Ammon's horn (tissue), 1 donor: ENCODE data around the gene HTD2.
"Not testable (repeated sequence)": the region's sequence is repeated elsewhere in the genome, so short reads cannot be mapped to it uniquely, and the experiment has no call there.

Source experiments
- DNase-seq: peaks from one replicate; pipeline ENCODE4 v3.0.0-alpha.2; 2016; ENCODE audit warnings: low spot score

The HTD2 gene

GRCh38 chr3:58332575-58333188, 26.4 kb downstream of the HTD2 start, which contains the start of gene PXK:
Gene PXK (plus strand): TSS chr3:58332892. CDS start chr3:58332989, 97 bp downstream.
- peak; percentile 88 for DNase-seq

- peak; percentile 57 for DNase-seq
Measured at GRCh38 chr3:58333206-58334012, 27.1 kb downstream of the HTD2 start.

GRCh38 chr3:58334013-58334321, 27.6 kb downstream of the HTD2 start:
- DNase-seq = peak; percentile 89

- DNase-seq = no peak
Measured at GRCh38 chr3:58334506-58334884, 28.2 kb downstream of the HTD2 start.

GRCh38 chr3:58335652-58335947, 29.3 kb downstream of the HTD2 start:
- no peak for DNase-seq

- DNase-seq = no peak
Measured at GRCh38 chr3:58336135-58336882, 30.0 kb downstream of the HTD2 start.

GRCh38 chr3:58337190-58337589, 30.9 kb downstream of the HTD2 start:
- no peak for DNase-seq

- not testable (repeated sequence) for DNase-seq
Measured at GRCh38 chr3:58339146-58339545, 32.8 kb downstream of the HTD2 start.

- DNase-seq = no peak
Measured at GRCh38 chr3:58340594-58341244, 34.4 kb downstream of the HTD2 start.

- DNase-seq = no peak
Measured at GRCh38 chr3:58341376-58341775, 35.1 kb downstream of the HTD2 start.

GRCh38 chr3:58342676-58343075, 36.4 kb downstream of the HTD2 start:
- DNase-seq = peak; percentile 50

- DNase-seq = no peak
Measured at GRCh38 chr3:58345457-58345856, 39.1 kb downstream of the HTD2 start.

- DNase-seq = no peak
Measured at GRCh38 chr3:58346368-58346767, 40.0 kb downstream of the HTD2 start.

GRCh38 chr3:58347984-58348383, 41.7 kb downstream of the HTD2 start:
- no peak for DNase-seq

- no peak for DNase-seq
Measured at GRCh38 chr3:58349792-58350626, 43.7 kb downstream of the HTD2 start.

GRCh38 chr3:58350627-58351013, 44.3 kb downstream of the HTD2 start:
- DNase-seq = no peak

- no peak for DNase-seq
Measured at GRCh38 chr3:58351920-58352319, 45.6 kb downstream of the HTD2 start.

GRCh38 chr3:58352626-58353025, 46.3 kb downstream of the HTD2 start:
- DNase-seq = no peak

- DNase-seq = no peak
Measured at GRCh38 chr3:58353722-58354553, 47.6 kb downstream of the HTD2 start.

- no peak for DNase-seq
Measured at GRCh38 chr3:58355179-58355578, 48.9 kb downstream of the HTD2 start.

- no peak for DNase-seq
Measured at GRCh38 chr3:58356054-58356453, 49.7 kb downstream of the HTD2 start.
